ENCODE data around the gene PFKFB3. TPM values are rescaled to one million over a fixed set of nuclear protein-coding genes. Genes with fewer than 3 reads are reported as not detected.
A peak's percentile ranks its signal among the peaks of the same experiment; 100 is the strongest.

The PFKFB3 gene
- total RNA-seq, 1 donor from 2014 or later: 52.4 TPM

DNA sequence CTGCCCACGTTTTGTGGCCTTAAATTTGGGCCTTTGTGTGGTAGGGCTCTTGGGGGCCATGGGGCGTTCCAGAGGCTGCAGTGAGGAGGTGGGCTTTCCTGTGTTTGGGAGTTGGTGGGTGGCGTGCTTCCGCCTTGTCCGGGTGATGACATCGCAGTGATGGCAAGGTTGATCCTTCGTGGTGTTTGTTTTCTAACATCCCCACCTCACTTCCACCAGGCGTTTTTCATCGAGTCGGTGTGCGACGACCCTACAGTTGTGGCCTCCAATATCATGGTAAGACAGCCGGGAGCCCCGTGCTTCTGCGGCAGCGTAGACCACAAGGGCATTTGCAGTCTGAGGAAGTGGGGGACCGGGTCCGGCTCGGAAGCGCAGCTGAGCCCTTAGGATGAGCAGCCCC, 14.2 kb downstream of the PFKFB3 start:
- peaks cover 38% of the 10 kb centered on the region for H3K79me2 ChIP-seq (ENCODE audit: insufficient read depth, low read length)
- Mint-ChIP-seq H3K36me3 (ENCODE audit: low read depth, unreplicated experiment) (peaks cover 34% of the 10 kb centered on the region), H3K27ac (ENCODE audit: unreplicated experiment) (no peak overlapping the region), H3K4me1 (ENCODE audit: low read depth, unreplicated experiment) (peaks cover 29% of the 10 kb centered on the region), H3K27me3 (ENCODE audit: low read depth, unreplicated experiment) (no peaks in the 10 kb centered on the region), H3K9me3 (ENCODE audit: unreplicated experiment) (no peaks in the 10 kb centered on the region), H3K4me3 (ENCODE audit: unreplicated experiment) (no peak overlapping the region)
- H3K9me3 ChIP-seq (ENCODE audit: insufficient read depth, low read depth, low read length): no peaks in the 10 kb centered on the region
- no peak overlapping the region for H3K4me2 ChIP-seq (ENCODE audit: low read length)
- H2AFZ ChIP-seq (ENCODE audit: low read depth, low read length): no peak overlapping the region
- no peak overlapping the region for H3K9ac ChIP-seq (ENCODE audit: low read length)
- FAIRE-seq (no peak), DNase-seq (ENCODE audit: low read depth) (no peak)
- H3K27ac ChIP-seq (ENCODE audit: low read depth, low read length): no peak overlapping the region
- no peaks in the 10 kb centered on the region for H3K27me3 ChIP-seq (ENCODE audit: insufficient read depth, low read length)
- H3K4me3 ChIP-seq (ENCODE audit: insufficient read depth, low read depth, low read length): no peak overlapping the region
- H3K4me1 ChIP-seq (ENCODE audit: insufficient read depth, low read length): peaks cover 25% of the 10 kb centered on the region
- H4K20me1 ChIP-seq (ENCODE audit: insufficient read depth, low read length): peaks cover 73% of the 10 kb centered on the region
- peaks cover 24% of the 10 kb centered on the region for H3K36me3 ChIP-seq (ENCODE audit: insufficient read depth, low read length)
- no peak for TF ChIP-seq EZH2 (IDR thresholded peaks at IDR 0.05; ENCODE audit: insufficient read depth, low read length)
- TF ChIP-seq, protein P1, sequence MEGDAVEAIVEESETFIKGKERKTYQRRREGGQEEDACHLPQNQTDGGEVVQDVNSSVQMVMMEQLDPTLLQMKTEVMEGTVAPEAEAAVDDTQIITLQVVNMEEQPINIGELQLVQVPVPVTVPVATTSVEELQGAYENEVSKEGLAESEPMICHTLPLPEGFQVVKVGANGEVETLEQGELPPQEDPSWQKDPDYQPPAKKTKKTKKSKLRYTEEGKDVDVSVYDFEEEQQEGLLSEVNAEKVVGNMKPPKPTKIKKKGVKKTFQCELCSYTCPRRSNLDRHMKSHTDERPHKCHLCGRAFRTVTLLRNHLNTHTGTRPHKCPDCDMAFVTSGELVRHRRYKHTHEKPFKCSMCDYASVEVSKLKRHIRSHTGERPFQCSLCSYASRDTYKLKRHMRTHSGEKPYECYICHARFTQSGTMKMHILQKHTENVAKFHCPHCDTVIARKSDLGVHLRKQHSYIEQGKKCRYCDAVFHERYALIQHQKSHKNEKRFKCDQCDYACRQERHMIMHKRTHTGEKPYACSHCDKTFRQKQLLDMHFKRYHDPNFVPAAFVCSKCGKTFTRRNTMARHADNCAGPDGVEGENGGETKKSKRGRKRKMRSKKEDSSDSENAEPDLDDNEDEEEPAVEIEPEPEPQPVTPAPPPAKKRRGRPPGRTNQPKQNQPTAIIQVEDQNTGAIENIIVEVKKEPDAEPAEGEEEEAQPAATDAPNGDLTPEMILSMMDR (IDR thresholded peaks at IDR 0.05; ENCODE audit: insufficient read depth, low read depth, low read length): no peak

DNA sequence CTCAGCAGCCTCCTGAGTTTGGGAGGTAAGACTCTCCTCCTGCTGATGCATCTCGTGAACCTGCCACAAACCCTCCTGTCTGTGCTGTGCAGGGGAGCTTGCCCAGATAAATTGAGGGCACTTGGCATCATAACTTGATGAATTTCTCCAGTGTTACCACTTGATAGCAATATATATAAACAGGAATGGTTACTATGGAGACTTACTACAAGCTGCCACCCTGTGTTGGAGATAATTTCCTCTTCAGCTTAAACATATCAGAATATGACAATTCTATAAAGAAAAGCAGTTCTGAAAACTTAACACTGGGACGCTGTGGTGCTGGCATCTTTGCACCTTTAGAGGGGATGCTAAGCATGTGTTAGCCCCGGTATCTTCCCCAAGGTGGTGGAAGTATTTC, 14.9 kb downstream of the PFKFB3 start:
- Histone ChIP-seq H3K9me3 (ENCODE audit: insufficient read depth, low read depth, low read length) (no peaks in the 10 kb centered on the region), H3K27ac (ENCODE audit: low read depth, low read length) (no peak overlapping the region), H2AFZ (ENCODE audit: low read depth, low read length) (no peak overlapping the region), H3K27me3 (ENCODE audit: insufficient read depth, low read length) (no peaks in the 10 kb centered on the region), H3K4me3 (ENCODE audit: insufficient read depth, low read depth, low read length) (no peak overlapping the region), H3K4me2 (ENCODE audit: low read length) (no peak overlapping the region), H3K36me3 (ENCODE audit: insufficient read depth, low read length) (peaks cover 24% of the 10 kb centered on the region), H4K20me1 (ENCODE audit: insufficient read depth, low read length) (peaks cover 69% of the 10 kb centered on the region), H3K9ac (ENCODE audit: low read length) (no peak overlapping the region), H3K4me1 (ENCODE audit: insufficient read depth, low read length) (peaks cover 23% of the 10 kb centered on the region), H3K79me2 (ENCODE audit: insufficient read depth, low read length) (peaks cover 35% of the 10 kb centered on the region)
- H3K36me3 Mint-ChIP-seq (ENCODE audit: low read depth, unreplicated experiment): peaks cover 38% of the 10 kb centered on the region
- H3K9me3 Mint-ChIP-seq (ENCODE audit: unreplicated experiment): no peaks in the 10 kb centered on the region
- no peaks in the 10 kb centered on the region for H3K27me3 Mint-ChIP-seq (ENCODE audit: low read depth, unreplicated experiment)
- no peak for FAIRE-seq
- no peak for TF ChIP-seq EZH2 (IDR thresholded peaks at IDR 0.05; ENCODE audit: insufficient read depth, low read length)
- TF ChIP-seq, protein P1 (IDR thresholded peaks at IDR 0.05; ENCODE audit: insufficient read depth, low read depth, low read length): no peak
- peaks cover 26% of the 10 kb centered on the region for H3K4me1 Mint-ChIP-seq (ENCODE audit: low read depth, unreplicated experiment)
- H3K27ac Mint-ChIP-seq (ENCODE audit: unreplicated experiment): peak overlapping the region; percentile 81
- no peak for DNase-seq (ENCODE audit: low read depth)
- no peak overlapping the region for H3K4me3 Mint-ChIP-seq (ENCODE audit: unreplicated experiment)

DNA sequence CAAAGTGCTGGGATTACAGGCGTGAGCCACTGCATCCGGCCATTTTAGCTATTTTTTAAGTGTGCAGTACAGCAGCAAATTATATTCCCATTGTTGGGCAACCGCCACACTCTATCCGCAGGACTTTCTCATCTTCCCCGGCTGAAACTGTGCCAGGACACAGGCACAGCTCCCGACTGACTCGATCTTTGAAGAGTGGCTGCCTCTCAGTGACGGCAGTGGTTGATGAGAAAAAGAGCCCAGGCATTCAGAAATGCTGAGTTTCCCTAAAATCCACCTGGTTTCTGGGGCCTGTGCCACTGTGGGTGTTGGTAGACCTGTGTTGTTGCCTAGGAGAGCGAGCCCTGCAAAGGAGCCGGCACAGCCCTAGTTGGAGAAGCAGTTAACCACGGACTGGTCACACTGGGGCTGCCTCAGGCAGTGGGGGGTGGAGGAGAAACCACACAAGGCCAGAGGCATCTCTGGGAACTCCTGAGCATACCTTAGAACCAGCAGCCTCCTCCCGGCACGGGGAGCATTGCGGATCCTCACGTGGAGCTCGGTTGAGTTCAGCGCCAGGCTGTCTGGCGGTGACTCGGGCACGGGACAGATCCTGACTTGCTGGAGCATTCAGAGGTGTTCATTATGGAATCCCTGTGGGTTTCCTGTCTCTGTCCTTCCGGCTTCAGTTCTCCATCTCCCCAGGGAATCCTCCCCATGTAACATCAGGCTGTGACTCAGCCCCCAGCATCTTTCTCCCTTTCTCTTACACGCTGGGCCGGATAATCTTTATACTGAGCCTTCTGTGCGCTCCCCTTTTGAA, 16.2 kb downstream of the PFKFB3 start:
- Histone ChIP-seq H3K9me3 (ENCODE audit: insufficient read depth, low read depth, low read length) (no peaks in the 10 kb centered on the region), H2AFZ (ENCODE audit: low read depth, low read length) (no peak overlapping the region), H3K4me2 (ENCODE audit: low read length) (peak overlapping the region; percentile 51), H3K27me3 (ENCODE audit: insufficient read depth, low read length) (no peaks in the 10 kb centered on the region), H3K4me3 (ENCODE audit: insufficient read depth, low read depth, low read length) (no peak overlapping the region), H4K20me1 (ENCODE audit: insufficient read depth, low read length) (peaks cover 63% of the 10 kb centered on the region), H3K36me3 (ENCODE audit: insufficient read depth, low read length) (peaks cover 24% of the 10 kb centered on the region), H3K4me1 (ENCODE audit: insufficient read depth, low read length) (peaks cover 18% of the 10 kb centered on the region), H3K9ac (ENCODE audit: low read length) (peak overlapping the region; percentile 67), H3K79me2 (ENCODE audit: insufficient read depth, low read length) (peaks cover 26% of the 10 kb centered on the region), H3K27ac (ENCODE audit: low read depth, low read length) (peak overlapping the region; percentile 79)
- H3K4me3 Mint-ChIP-seq (ENCODE audit: unreplicated experiment): peak overlapping the region; percentile 60
- H3K9me3 Mint-ChIP-seq (ENCODE audit: unreplicated experiment): no peaks in the 10 kb centered on the region
- DNase-seq (ENCODE audit: low read depth) (peak; percentile 74), FAIRE-seq (peak; percentile 99)
- no peak for TF ChIP-seq EZH2 (IDR thresholded peaks at IDR 0.05; ENCODE audit: insufficient read depth, low read length)
- TF ChIP-seq, protein P1 (IDR thresholded peaks at IDR 0.05; ENCODE audit: insufficient read depth, low read depth, low read length): no peak
- peaks cover 35% of the 10 kb centered on the region for H3K36me3 Mint-ChIP-seq (ENCODE audit: low read depth, unreplicated experiment)
- H3K4me1 Mint-ChIP-seq (ENCODE audit: low read depth, unreplicated experiment): peaks cover 19% of the 10 kb centered on the region
- peak overlapping the region; percentile 93 for H3K27ac Mint-ChIP-seq (ENCODE audit: unreplicated experiment)
- no peaks in the 10 kb centered on the region for H3K27me3 Mint-ChIP-seq (ENCODE audit: low read depth, unreplicated experiment)

Data from astrocyte (in vitro differentiated cells and primary cell).